ENCODE data around the gene OR10A5. TPM values are rescaled to one million over a fixed set of nuclear protein-coding genes. Genes with fewer than 3 reads are reported as not detected.
A peak's percentile ranks its signal among the peaks of the same experiment; 100 is the strongest.
"Not testable (repeated sequence)": the region's sequence is repeated elsewhere in the genome, so short reads cannot be mapped to it uniquely, and the experiment has no call there.

OR10A5 gene
- not detected in 2 replicates for total RNA-seq (2014; rRNA removed; shearing (Covaris generic); ENCODE audit: low replicate concordance)

GRCh38 chr11:6845383-6845782 lies at the start of gene OR10A5:
Gene OR10A5, plus strand, starts transcription at chr11:6845683. Its CDS starts 0 bp downstream, at chr11:6845683.
- DNase-seq (ENCODE audit: low read depth), result no peak
- in situ Hi-C loops (cut with HindIII; ENCODE audit: low pct_unique_long_range_greater_than_20kb, low sequenced_read_pairs), result no loop called here

DNA sequence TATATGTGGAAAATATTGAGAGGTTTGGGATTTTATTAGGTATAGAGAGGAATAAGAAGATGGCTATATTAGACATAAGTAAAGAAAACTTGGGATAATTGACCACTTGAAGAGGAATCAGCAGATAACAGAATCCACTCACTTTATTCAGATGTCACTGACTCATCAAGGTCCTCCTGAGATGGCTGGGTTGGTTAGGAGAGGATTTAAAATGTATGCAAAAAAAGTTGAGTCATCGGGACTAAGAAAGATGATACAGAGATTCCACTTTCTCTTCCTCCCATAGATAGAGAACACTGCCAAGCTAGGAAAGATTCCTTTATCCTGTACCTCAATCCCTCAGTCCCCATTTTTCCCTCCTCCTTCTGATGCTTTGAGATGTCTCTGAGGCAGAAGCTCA lies 46.1 kb upstream of the OR10A5 start, which contains the start of gene OR6A2:
Gene OR6A2 (minus strand): TSS at position 288 of the 400 bp plus-strand sequence. CDS start 3,981 bp downstream, outside the sequence.
- in situ Hi-C loops (cut with HindIII; ENCODE audit: low pct_unique_long_range_greater_than_20kb, low sequenced_read_pairs), result no loop called here
- no peak for DNase-seq (ENCODE audit: low read depth)

- in situ Hi-C loops (cut with HindIII; ENCODE audit: low pct_unique_long_range_greater_than_20kb, low sequenced_read_pairs); DNase-seq (ENCODE audit: low read depth): not testable (repeated sequence)
Observed at GRCh38 chr11:6801075-6801474, 44.4 kb upstream of the OR10A5 start.

GRCh38 chr11:6812390-6813005 lies 33.0 kb upstream of the OR10A5 start:
- peak; percentile 36 for DNase-seq (ENCODE audit: low read depth)

DNA sequence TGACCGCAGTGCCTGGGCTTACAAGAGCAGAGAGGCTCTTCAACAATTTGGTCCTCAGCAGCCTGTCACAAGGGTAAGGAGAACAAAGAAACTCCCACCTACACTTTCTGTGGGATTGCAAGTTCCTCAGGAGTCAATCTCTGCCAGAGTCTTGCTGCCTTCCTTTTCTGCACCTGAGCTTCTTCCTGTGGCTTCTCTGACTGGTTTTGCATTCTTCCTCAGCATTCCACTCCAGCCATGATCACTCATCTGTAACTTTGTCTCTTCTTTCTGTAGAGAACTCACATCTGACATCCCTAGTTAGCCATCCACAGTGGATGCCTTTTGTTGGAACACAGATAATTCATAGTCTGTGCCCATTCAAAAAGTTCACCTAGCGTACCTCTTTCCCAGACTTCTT lies 31.8 kb upstream of the OR10A5 start:
- in situ Hi-C loops (cut with HindIII; ENCODE audit: low pct_unique_long_range_greater_than_20kb, low sequenced_read_pairs), result no loop called here
- no peak for DNase-seq (ENCODE audit: low read depth)

More at GRCh38 chr11:6812390-6813005, 33.0 kb upstream of the OR10A5 start:
- in situ Hi-C loops (cut with HindIII; ENCODE audit: low pct_unique_long_range_greater_than_20kb, low sequenced_read_pairs), result no loop called here

DNA sequence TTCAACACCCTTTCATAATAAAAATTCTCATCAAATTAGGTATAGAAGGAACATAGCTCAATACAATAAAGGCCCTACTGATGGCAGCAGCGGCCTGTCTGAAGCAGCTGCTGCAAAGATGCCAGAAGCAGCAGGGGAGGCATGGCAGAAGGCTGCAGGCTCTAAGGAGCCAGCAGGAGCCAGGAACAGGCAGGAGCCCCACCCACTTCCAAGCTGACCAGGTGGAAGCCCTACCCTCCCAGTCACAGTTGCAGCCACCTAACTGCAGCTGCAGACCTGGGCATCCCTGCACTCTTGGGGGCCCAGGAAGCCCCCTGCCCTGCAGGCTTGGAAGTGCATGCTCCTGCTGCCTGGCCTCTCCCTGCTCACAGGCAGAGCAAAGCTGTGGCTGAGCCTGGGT lies 27.8 kb upstream of the OR10A5 start:
- in situ Hi-C loops (cut with HindIII; ENCODE audit: low pct_unique_long_range_greater_than_20kb, low sequenced_read_pairs), result no loop called here

DNA sequence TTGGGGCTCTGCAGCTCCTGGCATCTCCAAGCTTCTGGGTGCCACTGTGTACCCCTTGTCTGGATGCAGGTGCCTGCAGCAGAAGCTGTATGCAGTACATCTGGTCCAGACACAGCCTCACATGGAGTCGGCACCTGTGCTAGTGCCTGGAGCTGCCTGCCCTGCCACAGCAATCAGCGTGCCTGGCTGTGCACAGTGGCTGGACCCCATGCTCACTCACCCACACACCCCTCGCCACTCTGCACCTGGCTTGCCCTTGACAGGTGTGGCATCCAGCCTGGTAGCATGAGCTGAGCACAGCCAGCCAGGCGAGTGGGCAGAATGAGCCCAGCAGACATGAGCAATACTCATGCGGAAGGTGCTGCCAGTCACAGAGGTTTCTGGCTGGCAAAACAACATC lies 26.5 kb upstream of the OR10A5 start:
- in situ Hi-C loops (cut with HindIII; ENCODE audit: low pct_unique_long_range_greater_than_20kb, low sequenced_read_pairs), result no loop called here
- no peak for DNase-seq (ENCODE audit: low read depth)

More for the DNA sequence above, 27.8 kb upstream of the OR10A5 start:
- DNase-seq (ENCODE audit: low read depth), result no peak

- no peak for DNase-seq (ENCODE audit: low read depth)
- in situ Hi-C loops (cut with HindIII; ENCODE audit: low pct_unique_long_range_greater_than_20kb, low sequenced_read_pairs), result no loop called here
Observed at GRCh38 chr11:6824136-6824823, 21.2 kb upstream of the OR10A5 start.

DNA sequence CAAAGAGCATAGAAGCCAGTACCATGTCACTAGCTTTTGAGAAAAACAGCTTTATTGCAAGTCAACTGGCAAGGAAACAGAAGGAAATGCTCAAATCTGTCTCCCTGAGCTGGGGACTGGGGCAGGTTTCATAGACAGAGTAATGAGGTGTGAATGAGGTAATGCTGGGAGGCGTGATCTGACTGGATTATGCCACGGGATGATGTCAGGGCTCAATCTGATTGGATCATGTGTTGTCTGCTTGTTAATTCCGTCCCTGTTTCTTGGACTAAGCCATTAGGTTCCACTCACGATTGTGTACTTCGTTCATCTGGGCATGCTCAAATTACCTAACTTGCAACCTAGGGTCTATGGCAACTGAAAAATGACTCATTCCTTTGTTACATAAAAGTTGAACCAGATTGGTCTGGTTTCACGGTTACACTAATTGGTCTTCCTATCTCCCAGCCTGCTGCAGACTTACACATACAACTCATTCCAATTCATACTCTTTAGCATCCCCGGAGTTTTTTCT lies 20.2 kb upstream of the OR10A5 start:
- no peak for DNase-seq (ENCODE audit: low read depth)
- in situ Hi-C loops (cut with HindIII; ENCODE audit: low pct_unique_long_range_greater_than_20kb, low sequenced_read_pairs), result no loop called here

GRCh38 chr11:6828103-6828502 lies 17.4 kb upstream of the OR10A5 start:
- in situ Hi-C loops (cut with HindIII; ENCODE audit: low pct_unique_long_range_greater_than_20kb, low sequenced_read_pairs), result no loop called here
- DNase-seq (ENCODE audit: low read depth), result no peak

DNA sequence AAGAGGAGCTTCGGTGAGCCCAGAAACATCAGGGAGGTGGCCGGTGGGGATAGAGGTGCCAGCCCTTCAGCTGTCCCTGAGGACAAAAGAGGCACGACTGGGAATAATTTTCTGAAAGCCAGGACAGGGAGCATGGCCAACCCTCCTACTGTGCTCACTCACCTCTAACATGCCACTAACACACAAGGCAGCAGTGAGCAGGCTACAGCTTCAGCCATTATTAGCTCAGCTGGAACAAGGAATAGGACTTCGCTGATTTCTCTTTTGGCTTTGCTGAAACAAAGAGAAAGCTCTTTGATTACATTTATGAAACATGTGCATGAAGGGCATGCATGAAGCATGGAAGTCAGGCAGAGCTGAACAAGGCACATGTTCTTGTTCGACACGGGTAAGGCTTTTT lies 12.1 kb upstream of the OR10A5 start:
- in situ Hi-C loops (cut with HindIII; ENCODE audit: low pct_unique_long_range_greater_than_20kb, low sequenced_read_pairs), result no loop called here
- DNase-seq (ENCODE audit: low read depth), result no peak

DNA sequence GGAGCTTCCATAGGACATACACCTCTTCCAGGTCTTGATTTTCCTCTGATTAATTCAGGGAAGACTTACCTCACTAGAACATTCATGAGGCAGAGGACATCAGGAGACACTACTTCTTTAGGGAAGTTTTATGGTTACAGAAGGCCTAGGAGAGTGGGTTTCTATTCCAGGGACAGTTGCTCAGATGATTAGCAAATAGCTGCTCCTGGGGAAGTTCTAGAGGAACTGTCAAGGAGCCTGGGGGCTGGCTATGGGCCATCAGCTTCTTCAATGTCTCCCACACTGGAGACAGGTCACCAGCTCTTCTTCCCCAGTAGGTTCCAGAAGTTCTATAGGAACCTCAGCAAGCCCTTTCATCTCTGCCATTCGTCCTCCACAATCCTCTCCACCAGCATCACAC lies 11.5 kb upstream of the OR10A5 start:
- no peak for DNase-seq (ENCODE audit: low read depth)
- in situ Hi-C loops (cut with HindIII; ENCODE audit: low pct_unique_long_range_greater_than_20kb, low sequenced_read_pairs), result no loop called here

GRCh38 chr11:6841694-6842093 lies 3.8 kb upstream of the OR10A5 start:
- in situ Hi-C loops (cut with HindIII; ENCODE audit: low pct_unique_long_range_greater_than_20kb, low sequenced_read_pairs), result no loop called here
- no peak for DNase-seq (ENCODE audit: low read depth)

DNA sequence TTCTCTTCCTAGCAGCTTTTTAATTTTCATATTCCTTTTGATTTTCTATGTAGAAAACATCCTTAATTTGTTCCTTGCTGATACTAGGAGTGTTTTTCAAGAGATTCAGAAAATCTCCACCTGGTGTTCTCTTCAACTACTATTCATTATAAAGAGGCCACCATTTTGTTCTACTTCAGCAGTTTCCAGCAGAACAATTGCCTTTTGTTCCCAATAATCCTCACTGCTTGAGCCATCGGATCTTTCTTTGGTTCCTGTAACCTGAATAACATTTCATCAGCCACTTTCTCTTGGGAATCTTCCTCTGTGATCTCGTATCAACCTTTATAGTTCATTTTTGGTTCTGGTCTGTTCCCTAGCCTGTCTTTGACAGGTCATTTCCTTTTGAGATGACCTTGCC lies 1.8 kb upstream of the OR10A5 start:
- DNase-seq (ENCODE audit: low read depth), result no peak
- in situ Hi-C loops (cut with HindIII; ENCODE audit: low pct_unique_long_range_greater_than_20kb, low sequenced_read_pairs), result no loop called here

DNA sequence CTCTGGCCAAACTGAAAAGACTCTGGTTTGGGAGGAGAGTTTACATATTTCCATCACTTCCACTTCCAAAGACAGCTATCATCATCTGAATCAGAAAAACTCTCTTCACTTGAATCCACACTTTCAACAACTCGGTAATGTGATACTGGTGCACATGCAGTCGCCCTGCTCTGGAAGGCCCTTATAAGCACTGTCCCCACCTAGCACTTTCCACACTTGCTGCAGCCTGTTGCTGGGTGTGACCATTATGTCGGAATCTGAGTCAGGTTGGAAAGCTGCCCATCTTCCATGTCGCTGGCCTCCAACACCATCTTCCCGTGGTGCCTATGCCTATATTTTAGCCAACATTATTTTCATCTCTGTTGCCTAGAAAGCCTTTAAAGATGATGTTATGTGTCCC lies 1.1 kb upstream of the OR10A5 start:
- DNase-seq (ENCODE audit: low read depth), result no peak
- in situ Hi-C loops (cut with HindIII; ENCODE audit: low pct_unique_long_range_greater_than_20kb, low sequenced_read_pairs), result no loop called here

DNA sequence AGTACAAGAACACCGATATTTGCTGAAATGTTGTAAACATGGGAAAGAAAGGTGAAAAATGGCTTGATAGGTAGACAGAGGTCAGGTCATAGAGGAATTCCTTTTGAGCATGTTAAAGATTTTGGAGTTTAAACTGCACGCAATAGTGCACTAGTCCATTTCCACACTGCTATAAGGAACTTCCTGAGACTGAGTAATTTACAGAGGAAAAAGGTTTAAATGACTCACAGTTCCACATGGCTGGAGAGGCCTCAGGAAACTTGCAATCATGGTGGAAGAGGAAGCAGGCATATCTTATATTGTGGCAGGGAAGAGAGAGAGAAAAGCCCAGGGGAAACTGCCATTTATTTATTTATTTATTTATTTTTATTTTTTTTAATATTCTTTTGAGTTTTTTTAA lies 5.0 kb downstream of the OR10A5 start:
- in situ Hi-C loops (cut with HindIII; ENCODE audit: low pct_unique_long_range_greater_than_20kb, low sequenced_read_pairs), result no loop called here

DNA sequence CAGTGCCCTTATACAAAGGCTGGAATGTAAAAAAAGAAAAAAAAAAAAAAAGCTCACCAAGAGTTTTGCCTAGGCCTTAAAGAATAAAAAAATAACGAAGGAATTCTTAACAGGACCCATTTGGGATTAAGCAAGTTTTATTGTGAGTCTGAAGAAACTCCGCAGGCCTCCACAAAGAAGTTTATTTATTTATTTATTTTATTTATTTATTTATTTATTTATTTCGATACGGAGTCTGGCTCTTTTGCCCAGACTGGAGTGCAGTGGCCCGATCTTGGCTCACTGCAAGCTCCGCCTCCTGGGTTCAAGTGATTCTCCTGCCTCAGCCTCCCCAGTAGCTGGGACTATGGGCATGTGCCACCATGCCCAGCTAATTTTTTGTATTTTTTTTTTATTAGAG lies 9.3 kb downstream of the OR10A5 start:
- DNase-seq (ENCODE audit: low read depth); in situ Hi-C loops (cut with HindIII; ENCODE audit: low pct_unique_long_range_greater_than_20kb, low sequenced_read_pairs): not testable (repeated sequence)

More for the DNA sequence above, 5.0 kb downstream of the OR10A5 start:
- DNase-seq (ENCODE audit: low read depth), result no peak

- DNase-seq (ENCODE audit: low read depth), result no peak
- in situ Hi-C loops (cut with HindIII; ENCODE audit: low pct_unique_long_range_greater_than_20kb, low sequenced_read_pairs), result no loop called here
Observed at GRCh38 chr11:6855971-6856541, 10.6 kb downstream of the OR10A5 start.

DNA sequence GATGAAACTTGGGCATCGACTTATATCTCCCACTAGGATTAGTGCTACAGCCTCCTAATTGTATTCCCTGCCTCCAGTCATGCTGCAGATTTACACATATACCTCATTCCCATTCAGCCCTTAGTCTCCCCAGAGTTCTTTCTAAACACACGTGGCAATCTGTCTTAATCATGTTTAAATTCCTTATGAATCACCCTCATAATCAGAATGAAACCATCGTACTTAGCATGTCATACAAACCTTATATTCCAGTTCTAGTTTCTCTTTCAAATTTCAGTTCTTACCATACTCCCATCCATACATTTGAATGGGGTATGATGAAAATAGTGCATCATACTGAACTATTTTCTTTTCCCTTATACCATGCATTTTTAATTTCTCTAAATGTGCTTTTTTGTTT lies 11.4 kb downstream of the OR10A5 start:
- in situ Hi-C loops (cut with HindIII; ENCODE audit: low pct_unique_long_range_greater_than_20kb, low sequenced_read_pairs), result no loop called here

More for the DNA sequence above, 11.4 kb downstream of the OR10A5 start:
- DNase-seq (ENCODE audit: low read depth), result no peak
